HEK293 (cell line): Measurements from ENCODE around the gene PRM3.
A peak's percentile ranks its signal among the peaks of the same experiment; 100 is the strongest.

ENCODE experiments used
- FEZF1 ChIP-seq: fragments of 450-650 bp; formaldehyde crosslinking; IDR thresholded peaks from 2 replicates; pipeline ENCODE4 v1.5.1; 2016; ENCODE audit warnings: missing biosample characterization, missing genetic modification characterization
- GLI2 ChIP-seq: fragments of 450-650 bp; formaldehyde crosslinking; IDR thresholded peaks from 2 replicates; pipeline ENCODE4; 2017; ENCODE audit warnings: missing biosample characterization, missing genetic modification characterization, low read depth, borderline replicate concordance
- IKZF3 ChIP-seq: fragments of 450-650 bp; IDR thresholded peaks from 2 replicates; pipeline ENCODE4 v1.5.0; 2018; ENCODE audit warnings: missing biosample characterization, mild to moderate bottlenecking, missing genetic modification characterization, moderate library complexity
- PRDM2 ChIP-seq: fragments of 450-650 bp; formaldehyde crosslinking; IDR thresholded peaks from 2 replicates; pipeline ENCODE4 v1.5.1; 2016; ENCODE audit warnings: missing biosample characterization, missing genetic modification characterization, borderline replicate concordance
- REST ChIP-seq: fragments of 450-650 bp; formaldehyde crosslinking; IDR thresholded peaks from 2 replicates; pipeline ENCODE4 v1.5.1; 2016; ENCODE audit warnings: missing biosample characterization, missing genetic modification characterization
- YY2 ChIP-seq: fragments of 450-650 bp; formaldehyde crosslinking; IDR thresholded peaks from 2 replicates; pipeline ENCODE4 v1.5.1; 2016; ENCODE audit warnings: missing biosample characterization, missing genetic modification characterization
- ZBTB21 ChIP-seq: fragments of 450-650 bp; formaldehyde crosslinking; IDR thresholded peaks from 2 replicates; pipeline ENCODE4 v1.5.1; 2017; ENCODE audit warnings: missing biosample characterization, missing genetic modification characterization
- ZBTB44 ChIP-seq: fragments of 450-650 bp; IDR thresholded peaks from 2 replicates; pipeline ENCODE4 v1.5.1; 2018; ENCODE audit warnings: missing biosample characterization, mild to moderate bottlenecking, missing genetic modification characterization
- ZBTB8A ChIP-seq: fragments of 450-650 bp; formaldehyde crosslinking; IDR thresholded peaks from 2 replicates; pipeline ENCODE4 v1.5.1; 2016; ENCODE audit warnings: missing biosample characterization, missing genetic modification characterization
- ZFP41 ChIP-seq: fragments of 450-650 bp; formaldehyde crosslinking; IDR thresholded peaks from 2 replicates; pipeline ENCODE4 v1.5.1; 2016; ENCODE audit warnings: missing biosample characterization, missing genetic modification characterization, borderline replicate concordance
- ZNF2 ChIP-seq: fragments of 450-650 bp; formaldehyde crosslinking; IDR thresholded peaks from 2 replicates; pipeline ENCODE4 v1.5.1; 2016; ENCODE audit warnings: missing biosample characterization, missing genetic modification characterization
- ZNF24 ChIP-seq: fragments of 450-650 bp; formaldehyde crosslinking; IDR thresholded peaks from 2 replicates; pipeline ENCODE4 v1.5.1; 2016; ENCODE audit warnings: missing biosample characterization, missing genetic modification characterization
- ZNF266 ChIP-seq: fragments of 450-650 bp; formaldehyde crosslinking; IDR thresholded peaks from 2 replicates; pipeline ENCODE4 v1.5.1; 2016; ENCODE audit warnings: missing biosample characterization, missing genetic modification characterization, low read depth
- ZNF362 ChIP-seq: fragments of 450-650 bp; formaldehyde crosslinking; IDR thresholded peaks from 2 replicates; pipeline ENCODE4 v1.5.1; 2016; ENCODE audit warnings: missing biosample characterization, missing genetic modification characterization
- ZNF394 ChIP-seq: fragments of 450-650 bp; formaldehyde crosslinking; IDR thresholded peaks from 2 replicates; pipeline ENCODE4 v1.5.1; 2016; ENCODE audit warnings: missing biosample characterization, missing genetic modification characterization, mild to moderate bottlenecking, moderate library complexity, borderline replicate concordance
- ZNF423 ChIP-seq: fragments of 450-650 bp; formaldehyde crosslinking; IDR thresholded peaks from 2 replicates; pipeline ENCODE4 v1.5.1; 2016; ENCODE audit warnings: missing biosample characterization, missing genetic modification characterization
- ZNF529 ChIP-seq: fragments of 450-650 bp; formaldehyde crosslinking; IDR thresholded peaks from 2 replicates; pipeline ENCODE4 v1.5.1; 2017; ENCODE audit warnings: missing genetic modification characterization, missing biosample characterization; ENCODE audit not compliant: insufficient replicate concordance
- ZNF558 ChIP-seq: fragments of 450-650 bp; formaldehyde crosslinking; IDR thresholded peaks from 2 replicates; pipeline ENCODE4 v1.5.1; 2016; ENCODE audit warnings: missing biosample characterization, missing genetic modification characterization
- ZNF585B ChIP-seq: fragments of 450-650 bp; formaldehyde crosslinking; IDR thresholded peaks from 2 replicates; pipeline ENCODE4 v1.5.1; 2016; ENCODE audit warnings: missing biosample characterization, missing genetic modification characterization
- ZNF600 ChIP-seq: fragments of 450-650 bp; formaldehyde crosslinking; IDR thresholded peaks from 2 replicates; pipeline ENCODE4 v1.5.1; 2016; ENCODE audit warnings: missing biosample characterization, missing genetic modification characterization
- ZNF658 ChIP-seq: fragments of 450-650 bp; formaldehyde crosslinking; IDR thresholded peaks from 2 replicates; pipeline ENCODE4; 2016; ENCODE audit warnings: missing biosample characterization, missing genetic modification characterization
- ZSCAN16 ChIP-seq: fragments of 450-650 bp; formaldehyde crosslinking; IDR thresholded peaks from 2 replicates; pipeline ENCODE4 v1.5.1; 2016; ENCODE audit warnings: missing biosample characterization, missing genetic modification characterization
- ZXDB ChIP-seq: fragments of 450-650 bp; formaldehyde crosslinking; IDR thresholded peaks from 2 replicates; pipeline ENCODE4 v1.5.1; 2016; ENCODE audit warnings: missing biosample characterization, missing genetic modification characterization

PRM3 gene

GRCh38 chr16:11255737-11256660, 17.4 kb downstream of the PRM3 start, which contains the start of gene SOCS1 (continued):
- TF ChIP-seq ZFP41, result no peak
- peak; percentile 93 for TF ChIP-seq ZNF600 (tag by site-specific recombination)
- no peak for TF ChIP-seq ZNF558 (tag by site-specific recombination)
- TF ChIP-seq ZNF24 (tag by site-specific recombination), result no peak
- TF ChIP-seq YY2, result no peak
- TF ChIP-seq ZNF362 (tag by site-specific recombination), result no peak
- TF ChIP-seq ZBTB21, result 0 out of 2 replicates have a peak, but pooled peaks have one; percentile 16
- no peak for TF ChIP-seq ZNF658
- TF ChIP-seq PRDM2 (tag by site-specific recombination), result no peak
- no peak for TF ChIP-seq ZNF423 (tag by site-specific recombination)
- TF ChIP-seq GLI2 (tag by site-specific recombination), result no peak
- no peak for TF ChIP-seq ZNF585B (tag by site-specific recombination)
- peak; percentile 80 for TF ChIP-seq ZBTB8A (tag by site-specific recombination)
- TF ChIP-seq IKZF3 (tag by site-specific recombination), result peak; percentile 17; the same call in 1 of the 2 replicates
- no peak for TF ChIP-seq ZBTB44 (tag by site-specific recombination)
- no peak; the same call in 1 of the 2 replicates for TF ChIP-seq ZNF2 (tag by site-specific recombination)
- 0 out of 2 replicates have a peak, but pooled peaks have one; percentile 43 for TF ChIP-seq REST (tag by site-specific recombination)
- peak; percentile 54; the same call in 1 of the 2 replicates for TF ChIP-seq ZNF394 (tag by site-specific recombination)
- peak; percentile 41; the same call in 1 of the 2 replicates for TF ChIP-seq ZSCAN16 (tag by site-specific recombination)
- no peak for TF ChIP-seq FEZF1 (tag by site-specific recombination)
- TF ChIP-seq ZNF266, result no peak
- peak; percentile 85 for TF ChIP-seq ZXDB (tag by site-specific recombination)
- TF ChIP-seq ZNF529 (tag by site-specific recombination), result no peak
